Muscle of leg (tissue), 9 donors: ENCODE measurements around the gene ORMDL2. TPM values are rescaled to one million over a fixed set of nuclear protein-coding genes. Genes with fewer than 3 reads are reported as not detected.

Source experiments
- polyA plus RNA-seq, 8 donors: library from polyadenylated mRNA; unstranded; fragments of 120-200 nt; gene quantifications; one replicate each; pipeline versions ENCODE4 v1.2.1 to v1.2.3, GENCODE V29; 2013; ENCODE audit warnings: inconsistent platforms in 1 of 8, low replicate concordance in 1 of 8; ENCODE audit not compliant: insufficient read length in 8 of 8, insufficient read depth in 1 of 8
- total RNA-seq: library from RNA; stranded (reverse); fragments of 120-200 nt; gene quantifications from one replicate; pipeline ENCODE4 v1.2.4, GENCODE V29; 2013

Gene ORMDL2
- total and polyA plus RNA-seq, 9 donors, result 13.5 to 19.3 (median 17.3) TPM

Other genes starting within 250 kb of the ORMDL2 start
- not detected for gene OR2AP1, start 245.6 kb upstream of the ORMDL2 start, total RNA-seq
- gene OR2AP1, start 245.6 kb upstream of the ORMDL2 start, polyA plus RNA-seq, result not detected
- not detected for gene OR10P1, start 181.1 kb upstream of the ORMDL2 start, total RNA-seq
- under 1 TPM in 1 of 8 donors, not detected in 7; 0.34 TPM for gene OR10P1, start 181.1 kb upstream of the ORMDL2 start, polyA plus RNA-seq
- 255 TPM for gene ITGA7, start 110.1 kb upstream of the ORMDL2 start, total RNA-seq
- gene ITGA7, start 110.1 kb upstream of the ORMDL2 start, polyA plus RNA-seq, result 100 to 1,000 TPM; 195 to 461 (median 377) TPM
- 135 TPM for gene BLOC1S1, start 102.0 kb upstream of the ORMDL2 start, total RNA-seq
- gene BLOC1S1, start 102.0 kb upstream of the ORMDL2 start, polyA plus RNA-seq, result 100 to 1,000 TPM in 7 of 8 donors, 10 to 100 TPM in 1; 97.2 to 133 (median 115) TPM
- 22.0 TPM for gene RDH5, start 97.6 kb upstream of the ORMDL2 start, total RNA-seq
- gene RDH5, start 97.6 kb upstream of the ORMDL2 start, polyA plus RNA-seq, result 10 to 100 TPM in 6 of 8 donors, 1 to 10 TPM in 2; 8.6 to 45.9 (median 17.9) TPM
- 905 TPM for gene CD63, start 89.0 kb upstream of the ORMDL2 start, total RNA-seq
- gene CD63, start 89.0 kb upstream of the ORMDL2 start, polyA plus RNA-seq, result 100 to 1,000 TPM; 751 to 916 (median 844) TPM
- 4.5 TPM for gene GDF11, start 74.9 kb upstream of the ORMDL2 start, total RNA-seq
- gene GDF11, start 74.9 kb upstream of the ORMDL2 start, polyA plus RNA-seq, result 10 to 100 TPM in 6 of 8 donors, 1 to 10 TPM in 2; 8.3 to 12.4 (median 10.7) TPM
- gene SARNP, start 317 bp upstream of the ORMDL2 start, total RNA-seq, result 81.6 TPM
- 100 to 1,000 TPM in 1 of 8 donors, 10 to 100 TPM in 7; 66.6 to 104 (median 81.0) TPM for gene SARNP, start 317 bp upstream of the ORMDL2 start, polyA plus RNA-seq
- gene DNAJC14, start 11.5 kb downstream of the ORMDL2 start, total RNA-seq, result 25.1 TPM
- 10 to 100 TPM; 17.3 to 25.9 (median 23.3) TPM for gene DNAJC14, start 11.5 kb downstream of the ORMDL2 start, polyA plus RNA-seq
- gene MMP19, start 24.9 kb downstream of the ORMDL2 start, total RNA-seq, result 2.7 TPM
- gene MMP19, start 24.9 kb downstream of the ORMDL2 start, polyA plus RNA-seq, result 1 to 10 TPM; 1.0 to 2.9 (median 1.9) TPM
- gene PYM1, start 109.9 kb downstream of the ORMDL2 start, total RNA-seq, result 22.2 TPM
- 10 to 100 TPM; 22.1 to 26.8 (median 23.8) TPM for gene PYM1, start 109.9 kb downstream of the ORMDL2 start, polyA plus RNA-seq
- gene DGKA, start 113.1 kb downstream of the ORMDL2 start, total RNA-seq, result 13.3 TPM
- 10 to 100 TPM; 10.8 to 29.6 (median 15.7) TPM for gene DGKA, start 113.1 kb downstream of the ORMDL2 start, polyA plus RNA-seq
- 0.62 TPM for gene PMEL, start 148.0 kb downstream of the ORMDL2 start, total RNA-seq
- 10 to 100 TPM in 1 of 8 donors, 1 to 10 TPM in 6, under 1 TPM in 1; 0.72 to 16.2 (median 1.3) TPM for gene PMEL, start 148.0 kb downstream of the ORMDL2 start, polyA plus RNA-seq
- gene CDK2, start 148.8 kb downstream of the ORMDL2 start, total RNA-seq, result 20.8 TPM
- 10 to 100 TPM; 24.9 to 34.4 (median 31.4) TPM for gene CDK2, start 148.8 kb downstream of the ORMDL2 start, polyA plus RNA-seq
- gene RAB5B, start 156.0 kb downstream of the ORMDL2 start, total RNA-seq, result 62.1 TPM
- gene RAB5B, start 156.0 kb downstream of the ORMDL2 start, polyA plus RNA-seq, result 100 to 1,000 TPM; 108 to 116 (median 113) TPM
- gene SUOX, start 179.2 kb downstream of the ORMDL2 start, total RNA-seq, result 19.3 TPM
- gene SUOX, start 179.2 kb downstream of the ORMDL2 start, polyA plus RNA-seq, result 10 to 100 TPM; 13.1 to 18.0 (median 14.5) TPM
- gene IKZF4, start 203.0 kb downstream of the ORMDL2 start, total RNA-seq, result 2.2 TPM
- 1 to 10 TPM; 5.0 to 8.7 (median 7.1) TPM for gene IKZF4, start 203.0 kb downstream of the ORMDL2 start, polyA plus RNA-seq
- 255 TPM for gene RPS26, start 223.9 kb downstream of the ORMDL2 start, total RNA-seq
- gene RPS26, start 223.9 kb downstream of the ORMDL2 start, polyA plus RNA-seq, result 100 to 1,000 TPM in 5 of 8 donors, 10 to 100 TPM in 3; 84.2 to 522 (median 202) TPM